Smooth muscle cell (in vitro differentiated cells): ENCODE measurements around the gene LRP3. TPM values are rescaled to one million over a fixed set of nuclear protein-coding genes. Genes with fewer than 3 reads are reported as not detected.

Experiments used
- DNase-seq: peaks from one replicate; lab custom pipeline; 2025; ENCODE audit not compliant: unreplicated experiment; lab: John Stamatoyannopoulos, UW
- H2AFZ ChIP-seq: fragments of 200-600 bp; sonication (generic); 2 replicates; pipeline ENCODE4 v1.6.0; 2016; ENCODE audit warnings: antibody characterized with exemption, low read depth, mild to moderate bottlenecking
- H3F3A ChIP-seq: fragments of 200-600 bp; sonication (generic); 2 replicates; pipeline ENCODE4 v1.6.0; 2017; ENCODE audit warnings: antibody characterized with exemption, low read depth
- H3K27ac ChIP-seq: fragments of 200-600 bp; sonication (generic); 2 replicates; pipeline ENCODE4 v1.5.1; 2016; ENCODE audit warnings: low read depth, mild to moderate bottlenecking
- H3K27me3 ChIP-seq: fragments of 200-600 bp; sonication (generic); 2 replicates; pipeline ENCODE4 v1.6.1; 2016; ENCODE audit warnings: low read depth, mild to moderate bottlenecking
- H3K36me3 ChIP-seq: fragments of 200-600 bp; sonication (generic); 2 replicates; pipeline ENCODE4 v1.5.1; 2016; ENCODE audit warnings: low read depth
- H3K4me1 ChIP-seq: fragments of 200-600 bp; sonication (generic); 2 replicates; pipeline ENCODE4 v1.5.1; 2016; ENCODE audit warnings: low read depth
- H3K4me2 ChIP-seq: fragments of 200-600 bp; sonication (generic); 2 replicates; pipeline ENCODE4 v1.6.0; 2016; ENCODE audit warnings: mild to moderate bottlenecking
- H3K4me3 ChIP-seq: fragments of 200-600 bp; sonication (generic); 2 replicates; pipeline ENCODE4 v1.5.1; 2016; ENCODE audit warnings: mild to moderate bottlenecking
- H3K79me2 ChIP-seq: fragments of 200-600 bp; sonication (generic); 2 replicates; pipeline ENCODE4 v1.6.0; 2016; ENCODE audit warnings: low read depth, mild to moderate bottlenecking
- H3K9ac ChIP-seq: fragments of 200-600 bp; sonication (generic); 2 replicates; pipeline ENCODE4 v1.6.0; 2016; ENCODE audit warnings: low read depth
- H3K9me3 ChIP-seq: fragments of 200-600 bp; sonication (generic); replicated peaks from 2 replicates; pipeline ENCODE4 v1.5.1; 2016; ENCODE audit warnings: low read depth
- H4K20me1 ChIP-seq: fragments of 200-600 bp; sonication (generic); 2 replicates; pipeline ENCODE4 v1.6.0; 2016; ENCODE audit warnings: low read depth
- WGBS: methylation state at CpG from one replicate; pipeline ENCODE4 v1.1.7; 2016; ENCODE audit warnings: low lambda C conversion rate; 5-methylcytosine and 5-hydroxymethylcytosine counted together
- polyA plus RNA-seq: library from polyadenylated mRNA; unstranded; fragments of >200 nt; fragmentation: Nextera tagmentation; extraction: Ambion mirVana; gene quantifications from 2 replicates; pipeline ENCODE4 v1.2.1, GENCODE V29; 2016
- total RNA-seq: library from RNA; depleted of rRNA; stranded (reverse); fragments of >200 nt; gene quantifications from 2 replicates; pipeline ENCODE4 v1.2.3, GENCODE V29; 2014
- TF ChIP-seq, protein P1 (sequence below): fragments of 200-600 bp; sonication (generic); IDR thresholded peaks from 2 replicates; pipeline ENCODE4 v1.5.1; 2017; ENCODE audit warnings: borderline replicate concordance, mild to moderate bottlenecking, antibody characterized with exemption; ENCODE audit not compliant: insufficient read depth, poor library complexity, severe bottlenecking

The LRP3 gene
- total and polyA plus RNA-seq, 2 experiments from 2014 or later: 13.5 to 30.5 TPM

DNA sequence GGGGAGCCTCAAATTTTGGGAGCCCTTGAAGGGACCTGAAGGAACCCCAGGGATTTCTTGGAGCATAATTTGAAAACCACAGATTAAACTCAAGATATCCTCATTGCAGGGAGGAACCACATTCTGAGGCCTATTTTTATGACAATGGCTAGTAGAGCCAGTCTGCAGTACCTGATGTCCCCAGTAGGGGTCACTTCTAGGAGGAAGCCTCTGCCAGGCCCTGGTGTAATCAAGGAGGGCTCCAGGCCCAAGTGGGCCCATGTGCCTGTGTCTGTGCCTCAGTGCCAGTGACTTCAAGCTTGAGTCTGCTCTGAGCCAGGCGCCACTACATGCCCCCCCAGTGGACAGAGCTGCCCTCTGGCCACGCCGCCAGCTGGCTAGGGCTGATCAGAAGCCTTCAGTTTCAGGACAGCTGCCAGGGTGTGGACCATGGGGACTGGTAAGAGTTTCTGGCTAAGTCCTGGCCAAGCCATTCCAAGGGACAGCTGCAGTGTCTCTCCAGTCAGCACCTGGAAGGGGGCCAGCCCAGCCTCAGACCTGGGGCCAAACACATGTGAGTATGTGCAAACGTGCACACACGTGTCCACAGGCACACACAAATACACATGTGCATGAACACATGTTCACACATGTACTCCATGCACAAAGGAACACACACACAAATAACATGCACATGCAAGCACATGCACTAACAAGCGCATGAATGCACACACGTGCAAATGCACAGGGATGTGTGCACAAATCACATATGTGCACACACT is 52.0 kb downstream of the LRP3 start:
- Histone ChIP-seq H3K9me3 (no peaks in the 10 kb centered on the region), H3K36me3 (no peaks in the 10 kb centered on the region), H3K27me3 (no peaks in the 10 kb centered on the region), H3F3A (no peaks in the 10 kb centered on the region), H3K79me2 (no peaks in the 10 kb centered on the region), H3K27ac (no peak overlapping the region), H4K20me1 (no peaks in the 10 kb centered on the region), H2AFZ (no peak overlapping the region), H3K9ac (no peak overlapping the region), H3K4me1 (no peaks in the 10 kb centered on the region), H3K4me3 (no peak overlapping the region), H3K4me2 (no peak overlapping the region)
- TF ChIP-seq, protein P1, sequence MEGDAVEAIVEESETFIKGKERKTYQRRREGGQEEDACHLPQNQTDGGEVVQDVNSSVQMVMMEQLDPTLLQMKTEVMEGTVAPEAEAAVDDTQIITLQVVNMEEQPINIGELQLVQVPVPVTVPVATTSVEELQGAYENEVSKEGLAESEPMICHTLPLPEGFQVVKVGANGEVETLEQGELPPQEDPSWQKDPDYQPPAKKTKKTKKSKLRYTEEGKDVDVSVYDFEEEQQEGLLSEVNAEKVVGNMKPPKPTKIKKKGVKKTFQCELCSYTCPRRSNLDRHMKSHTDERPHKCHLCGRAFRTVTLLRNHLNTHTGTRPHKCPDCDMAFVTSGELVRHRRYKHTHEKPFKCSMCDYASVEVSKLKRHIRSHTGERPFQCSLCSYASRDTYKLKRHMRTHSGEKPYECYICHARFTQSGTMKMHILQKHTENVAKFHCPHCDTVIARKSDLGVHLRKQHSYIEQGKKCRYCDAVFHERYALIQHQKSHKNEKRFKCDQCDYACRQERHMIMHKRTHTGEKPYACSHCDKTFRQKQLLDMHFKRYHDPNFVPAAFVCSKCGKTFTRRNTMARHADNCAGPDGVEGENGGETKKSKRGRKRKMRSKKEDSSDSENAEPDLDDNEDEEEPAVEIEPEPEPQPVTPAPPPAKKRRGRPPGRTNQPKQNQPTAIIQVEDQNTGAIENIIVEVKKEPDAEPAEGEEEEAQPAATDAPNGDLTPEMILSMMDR: peak; percentile 52
- DNase-seq: no peak
- WGBS: 86% methylated on average over 7 of the region's 7 CpGs

DNA sequence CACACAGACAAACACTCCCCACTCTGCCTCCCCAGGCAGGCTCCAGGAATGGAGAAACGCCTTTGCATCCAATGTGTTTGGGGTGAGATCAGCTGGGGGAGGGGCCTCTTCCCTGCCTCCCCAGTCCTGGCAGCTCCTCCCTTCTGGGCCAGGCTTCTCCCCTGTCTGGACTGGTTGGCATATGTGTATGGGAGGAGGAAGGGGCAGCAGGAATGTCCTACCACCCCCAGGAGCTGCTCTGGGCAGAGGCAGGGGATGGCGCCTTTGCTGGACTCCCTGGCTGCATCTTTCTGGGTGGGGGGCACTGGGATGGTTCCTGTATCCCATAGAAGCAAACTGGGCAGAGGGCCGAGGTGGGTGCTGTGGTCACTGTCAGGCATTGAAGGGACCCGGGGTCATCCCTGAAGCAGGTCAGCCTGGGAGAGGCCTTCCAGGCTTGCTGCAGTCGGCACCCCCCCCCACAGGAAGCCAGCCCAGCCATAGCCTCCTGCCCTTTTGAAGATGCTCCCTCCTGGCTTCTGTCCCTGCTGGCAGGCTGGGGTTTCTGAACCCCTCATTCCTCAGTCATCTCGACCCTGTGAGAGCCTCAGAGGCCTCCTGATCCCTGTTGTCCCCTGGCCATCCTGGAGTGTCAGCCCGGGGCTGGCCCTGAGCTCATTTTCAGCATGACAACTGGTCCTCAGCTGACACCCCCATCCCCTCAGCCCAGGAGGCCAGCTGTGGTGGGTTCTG is 52.7 kb downstream of the LRP3 start:
- DNase-seq: no peak
- 91% methylated on average over 7 of the region's 7 CpGs for WGBS
- no peaks in the 10 kb centered on the region for H3K9me3 ChIP-seq

DNA sequence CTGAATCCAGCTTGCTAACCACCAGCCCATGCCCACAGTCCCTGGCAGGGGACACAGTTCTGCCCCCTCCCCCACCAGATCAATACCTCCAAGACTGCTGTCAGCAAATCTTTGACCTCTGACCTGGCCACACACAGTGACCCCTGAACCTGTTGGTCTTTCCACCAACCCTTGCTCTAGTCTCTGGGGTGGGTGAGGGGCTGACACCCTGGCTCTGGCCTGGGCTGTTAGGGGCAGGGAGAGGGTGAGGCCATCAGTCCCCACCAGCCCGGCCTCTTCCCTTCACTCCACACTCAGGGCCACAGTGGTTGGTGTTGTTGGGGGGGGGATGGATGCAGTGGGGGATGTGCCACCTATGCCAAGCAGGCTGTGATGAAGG is 53.3 kb downstream of the LRP3 start:
- Histone ChIP-seq H4K20me1 (no peaks in the 10 kb centered on the region), H3K27ac (no peak overlapping the region), H3K4me2 (no peak overlapping the region), H3K4me1 (no peaks in the 10 kb centered on the region), H3K9ac (no peak overlapping the region), H3K27me3 (no peaks in the 10 kb centered on the region), H3F3A (no peaks in the 10 kb centered on the region), H3K79me2 (no peaks in the 10 kb centered on the region), H2AFZ (no peak overlapping the region), H3K4me3 (no peak overlapping the region), H3K9me3 (no peaks in the 10 kb centered on the region), H3K36me3 (no peaks in the 10 kb centered on the region)
- no peak for DNase-seq
- TF ChIP-seq, protein P1: no peak
- WGBS: 93% methylated on average over 1 of the region's 1 CpG

More for the DNA sequence above, 52.7 kb downstream of the LRP3 start:
- Histone ChIP-seq H3K4me3 (no peak overlapping the region), H3K79me2 (no peaks in the 10 kb centered on the region), H3K4me1 (no peaks in the 10 kb centered on the region), H3K4me2 (no peak overlapping the region), H3K36me3 (no peaks in the 10 kb centered on the region), H3K9ac (no peak overlapping the region), H2AFZ (no peak overlapping the region), H3K27me3 (no peaks in the 10 kb centered on the region), H3K27ac (no peak overlapping the region), H3F3A (no peaks in the 10 kb centered on the region), H4K20me1 (no peaks in the 10 kb centered on the region)
- TF ChIP-seq, protein P1: no peak
